Activated CD4-positive, CD25-positive, alpha-beta regulatory T cell treated with anti-CD3 and anti-CD28 coated beads, Interleukin-2, amount 50 U/mL, for 72 hours (primary cell): Measurements from ENCODE around the gene PARVB.
A peak's percentile ranks its signal among the peaks of the same experiment; 100 is the strongest.

ENCODE experiments used
- DNase-seq: peaks from one replicate; pipeline ENCODE4 v3.0.0; 2021

PARVB gene

GRCh38 chr22:44111562-44112155 is 87.6 kb downstream of the PARVB start:
- DNase-seq, result no peak

DNA sequence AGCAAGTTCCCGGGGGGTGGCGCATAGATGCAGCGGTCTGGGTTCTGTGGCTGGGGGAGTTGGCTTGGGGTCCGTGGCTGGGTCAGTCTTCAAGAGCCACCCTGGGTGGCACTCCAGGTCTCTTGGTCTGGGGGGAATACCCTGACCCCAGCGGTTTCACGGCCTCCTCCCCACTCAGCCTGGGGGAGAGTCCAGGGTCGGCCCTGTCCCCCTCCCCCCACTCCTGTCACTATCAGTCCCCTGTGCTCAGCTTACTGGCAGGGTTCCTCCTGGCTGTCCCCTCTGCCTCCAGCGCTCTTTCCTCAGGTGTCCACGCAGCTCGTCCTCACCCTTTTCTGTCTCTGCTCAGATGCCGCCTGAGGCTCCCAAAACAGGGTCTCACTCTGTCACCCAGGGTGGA is 88.1 kb downstream of the PARVB start:
- no peak for DNase-seq

- DNase-seq, result no peak
Observed at GRCh38 chr22:44116331-44116730, 92.2 kb downstream of the PARVB start.

DNA sequence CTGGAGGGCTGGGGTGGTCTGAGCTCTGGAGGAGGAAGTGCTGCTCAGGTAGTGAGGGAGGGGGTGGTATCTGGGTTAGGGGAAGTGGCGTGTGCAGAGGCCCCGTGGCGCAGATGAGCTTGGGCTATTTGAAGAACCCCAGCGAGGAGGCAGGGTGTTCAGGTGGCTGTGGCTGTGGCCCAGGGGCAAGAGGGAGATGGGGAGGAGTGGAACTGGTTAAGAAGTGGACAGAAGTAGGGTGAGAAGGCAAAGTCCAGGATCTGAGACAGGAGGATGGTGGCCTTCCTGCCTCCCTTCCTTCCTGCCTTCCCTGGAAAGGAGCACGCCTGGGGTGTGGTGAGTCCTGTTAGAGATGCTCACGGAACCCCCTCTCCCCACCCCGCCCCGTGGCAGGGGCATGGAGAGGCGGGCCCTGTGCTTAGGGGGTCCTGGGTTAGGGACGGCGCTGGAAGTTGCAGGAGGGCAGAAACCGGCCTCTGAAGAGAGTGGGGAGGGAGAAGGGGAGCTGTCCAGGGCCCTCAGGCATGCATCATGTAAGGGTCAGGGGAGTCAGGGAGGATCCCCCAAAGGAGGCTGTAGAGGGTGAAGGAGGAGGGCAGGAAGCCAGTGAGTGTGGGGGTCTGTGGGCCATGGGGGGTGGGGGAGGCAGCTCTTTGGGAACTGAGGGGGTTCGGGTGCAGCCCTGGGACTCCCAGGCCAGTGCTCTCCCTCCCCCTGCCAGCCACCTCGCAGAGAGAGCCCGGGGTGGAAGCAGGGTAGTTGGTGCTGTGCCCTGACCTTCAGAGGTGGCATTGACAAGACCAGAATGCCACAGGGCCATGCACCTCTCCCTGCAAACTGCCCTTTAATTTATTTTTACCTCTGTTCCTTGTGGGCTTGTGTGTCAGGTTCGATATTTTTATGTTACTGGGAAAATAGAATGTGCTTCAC is 92.9 kb downstream of the PARVB start:
- DNase-seq, result no peak

- no peak for DNase-seq
Observed at GRCh38 chr22:44117746-44118145, 93.6 kb downstream of the PARVB start.

DNA sequence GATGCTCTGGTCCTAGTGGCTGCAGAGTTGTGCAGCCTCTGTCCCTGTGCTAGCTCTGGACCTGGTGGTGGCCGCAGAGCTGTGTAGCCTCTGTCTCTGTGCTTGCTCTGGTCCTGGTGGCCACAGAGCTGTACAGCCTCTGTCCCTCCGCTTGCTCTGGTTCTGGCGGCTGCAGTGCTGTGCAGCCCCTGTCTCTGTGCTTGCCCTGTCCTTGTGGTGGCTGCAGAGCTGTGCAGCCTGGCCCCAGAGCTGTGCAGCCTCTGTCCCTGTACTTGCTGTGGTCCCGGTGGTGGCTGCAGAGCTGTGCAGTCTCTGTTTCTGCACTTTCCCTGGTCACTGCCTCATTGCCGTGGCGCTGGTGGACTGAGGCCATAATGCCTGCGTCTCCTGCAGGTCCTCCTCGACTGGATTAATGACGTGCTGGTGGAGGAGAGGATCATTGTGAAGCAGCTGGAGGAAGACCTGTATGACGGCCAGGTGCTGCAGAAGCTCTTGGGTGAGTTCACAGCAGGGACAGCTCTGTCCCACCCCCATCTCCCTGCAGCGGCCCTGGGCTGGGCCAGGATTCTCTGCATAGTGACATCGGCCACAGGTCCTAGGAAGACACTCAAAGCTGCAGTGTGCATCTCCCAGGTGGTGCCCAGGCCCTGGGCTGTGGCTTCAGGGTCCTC is 94.7 kb downstream of the PARVB start:
- DNase-seq, result no peak

DNA sequence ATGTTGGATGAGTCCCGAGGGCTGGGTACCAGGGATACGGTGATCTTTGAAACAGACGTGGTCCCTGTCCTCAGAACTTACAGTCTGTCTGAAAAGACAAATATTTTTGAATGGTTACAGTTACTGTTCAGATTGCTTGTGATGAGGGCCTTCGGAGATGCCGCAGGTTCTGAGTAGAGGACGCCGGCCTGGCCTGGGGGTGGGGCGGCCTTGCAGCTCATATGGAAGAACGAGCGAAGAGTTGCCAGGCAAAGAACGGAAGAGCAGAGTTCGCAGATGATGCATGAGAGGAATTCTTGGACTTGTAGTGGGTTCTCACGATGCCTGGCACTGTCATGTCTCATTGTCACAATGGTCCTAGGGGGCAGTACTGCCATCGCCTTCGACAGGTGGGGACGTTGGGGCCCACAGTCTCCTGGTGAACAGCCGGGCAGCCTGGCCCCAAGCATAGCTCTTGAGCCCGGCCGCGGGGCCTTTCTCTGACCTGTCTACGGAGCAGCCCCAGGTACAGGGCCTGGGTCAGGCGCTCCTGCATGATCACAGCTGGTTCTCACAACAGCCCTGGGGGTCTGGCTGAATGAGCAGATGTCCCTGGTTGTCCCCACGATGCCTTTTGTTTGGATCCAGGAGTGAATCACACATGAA is 95.7 kb downstream of the PARVB start:
- DNase-seq, result no peak

DNA sequence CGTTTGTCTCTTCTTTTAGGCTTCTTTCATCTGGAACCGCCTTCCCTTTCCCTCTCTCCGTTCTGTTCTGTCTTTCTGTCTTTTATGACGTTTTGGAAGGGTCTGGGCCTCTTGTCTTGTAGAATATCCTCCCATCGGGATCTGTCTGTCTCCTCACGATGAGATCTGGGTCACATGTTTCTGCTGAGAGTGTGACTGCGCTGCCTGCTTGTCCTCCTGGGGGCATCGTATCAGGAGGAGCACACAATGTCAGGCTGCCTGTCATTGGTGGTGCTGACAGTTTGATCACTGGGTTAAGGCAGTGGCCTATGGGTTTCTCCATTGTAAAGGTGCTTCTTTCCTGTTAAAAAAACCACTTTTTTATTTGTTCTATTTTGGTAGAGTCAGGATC is 96.2 kb downstream of the PARVB start:
- DNase-seq, result no peak

GRCh38 chr22:44125421-44125820 is 101.3 kb downstream of the PARVB start:
- no peak for DNase-seq

- no peak for DNase-seq
Observed at GRCh38 chr22:44126807-44127206, 102.7 kb downstream of the PARVB start.

- no peak for DNase-seq
Observed at GRCh38 chr22:44127356-44127755, 103.3 kb downstream of the PARVB start.

DNA sequence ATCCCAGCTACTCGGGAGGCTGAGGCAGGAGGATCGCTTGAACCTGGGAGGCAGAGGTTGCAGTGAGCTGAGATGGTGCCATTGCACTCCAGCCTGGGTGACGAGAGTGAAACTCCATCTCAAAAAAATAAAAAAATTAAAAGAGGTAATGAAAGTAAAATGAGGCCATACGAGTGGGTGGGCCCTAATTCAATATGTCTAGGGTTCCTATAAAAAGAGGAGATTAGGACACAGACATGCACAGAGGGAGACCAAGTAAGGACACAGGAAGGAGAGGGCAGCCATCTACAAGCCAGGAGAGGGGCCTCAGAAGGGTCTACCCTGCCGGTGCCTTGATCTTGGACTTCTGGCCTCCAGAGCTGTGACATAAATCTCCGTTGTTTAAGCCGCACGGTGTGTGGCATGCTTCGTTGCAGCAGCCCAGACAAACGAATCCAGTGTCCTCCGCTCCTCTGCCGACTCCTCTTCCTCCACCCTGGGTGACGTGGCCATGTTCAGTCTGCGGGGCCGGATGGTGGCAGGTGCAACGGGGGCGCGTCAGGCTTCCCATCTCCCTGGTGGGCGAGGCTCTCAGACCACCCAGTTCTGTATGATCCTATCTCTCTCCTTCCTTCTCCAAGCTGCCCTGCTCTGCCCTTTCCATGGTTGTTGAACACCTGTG is 105.0 kb downstream of the PARVB start:
- DNase-seq, result no peak

DNA sequence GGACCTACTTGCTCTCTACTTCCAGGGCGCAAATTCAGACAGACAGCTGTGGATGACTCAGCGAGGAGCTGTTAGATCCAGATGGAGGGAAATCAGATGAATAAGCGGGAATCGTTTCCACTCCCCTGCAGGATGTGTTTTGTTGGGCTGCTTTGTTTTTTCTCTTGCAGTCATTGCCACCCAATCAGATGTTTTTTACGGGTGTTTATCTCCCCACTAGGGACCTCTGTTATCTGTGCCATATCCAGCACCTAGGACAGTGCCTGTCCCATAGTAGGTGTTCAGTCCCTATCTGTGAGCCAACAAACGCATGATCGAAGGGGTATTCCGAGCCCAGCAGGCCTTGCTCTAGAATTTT is 105.5 kb downstream of the PARVB start:
- DNase-seq, result no peak

DNA sequence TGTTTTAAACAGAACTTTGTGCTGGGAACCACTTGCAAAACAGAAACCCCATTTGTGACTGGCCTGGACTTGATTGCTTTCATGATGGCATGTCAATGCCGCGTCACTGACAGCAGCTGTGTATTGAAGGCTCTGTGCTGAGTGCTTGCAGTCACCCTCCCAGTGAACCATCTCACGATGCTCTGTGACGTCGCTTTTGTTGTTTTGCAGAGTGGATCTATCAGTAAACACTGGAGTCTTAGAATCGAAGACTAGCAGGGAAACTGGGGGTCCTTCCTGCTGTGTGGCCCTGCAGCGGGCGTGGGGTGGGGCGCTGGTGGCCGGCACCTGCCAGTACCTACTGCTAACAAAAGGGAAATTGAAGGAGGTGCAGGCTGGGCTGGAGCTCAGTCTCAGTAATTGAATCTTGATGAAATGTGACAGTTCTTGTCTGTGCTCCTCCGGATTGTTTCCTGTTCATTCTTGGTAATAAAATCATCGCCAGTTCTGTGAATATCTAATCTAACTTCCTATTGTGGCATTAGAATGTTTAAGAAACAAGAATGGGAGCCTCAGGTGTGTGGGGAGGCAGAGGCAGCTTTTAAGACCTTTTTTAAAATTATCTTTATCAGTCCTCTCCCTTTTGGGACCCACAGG is 106.1 kb downstream of the PARVB start:
- no peak for DNase-seq

- DNase-seq, result no peak
Observed at GRCh38 chr22:44131412-44131811, 107.3 kb downstream of the PARVB start.

- DNase-seq, result no peak
Observed at GRCh38 chr22:44131989-44132685, 108.0 kb downstream of the PARVB start.

DNA sequence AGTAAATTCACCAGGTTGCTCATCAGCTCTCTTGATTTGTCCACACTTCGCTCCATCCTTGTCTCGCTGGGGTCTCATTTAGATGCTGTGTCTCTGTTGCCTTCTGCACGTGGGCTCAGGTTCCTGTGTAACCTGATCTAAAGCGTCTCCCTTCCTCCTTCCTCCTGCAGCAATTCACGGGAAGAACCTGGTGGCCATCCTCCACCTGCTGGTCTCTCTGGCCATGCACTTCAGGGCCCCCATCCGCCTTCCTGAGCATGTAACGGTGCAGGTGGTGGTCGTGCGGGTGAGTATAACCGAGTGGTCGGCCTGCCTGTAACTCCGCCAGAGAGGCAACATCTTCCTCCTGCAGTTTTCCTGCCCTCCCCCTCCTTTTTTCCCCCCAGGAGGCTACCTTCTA is 108.6 kb downstream of the PARVB start:
- no peak for DNase-seq

- DNase-seq, result no peak
Observed at GRCh38 chr22:44133161-44133560, 109.1 kb downstream of the PARVB start.

- DNase-seq, result peak; percentile 18
Observed at GRCh38 chr22:44133901-44134571, 109.9 kb downstream of the PARVB start.

GRCh38 chr22:44136112-44136511 is 112.0 kb downstream of the PARVB start:
- peak; percentile 1 for DNase-seq

DNA sequence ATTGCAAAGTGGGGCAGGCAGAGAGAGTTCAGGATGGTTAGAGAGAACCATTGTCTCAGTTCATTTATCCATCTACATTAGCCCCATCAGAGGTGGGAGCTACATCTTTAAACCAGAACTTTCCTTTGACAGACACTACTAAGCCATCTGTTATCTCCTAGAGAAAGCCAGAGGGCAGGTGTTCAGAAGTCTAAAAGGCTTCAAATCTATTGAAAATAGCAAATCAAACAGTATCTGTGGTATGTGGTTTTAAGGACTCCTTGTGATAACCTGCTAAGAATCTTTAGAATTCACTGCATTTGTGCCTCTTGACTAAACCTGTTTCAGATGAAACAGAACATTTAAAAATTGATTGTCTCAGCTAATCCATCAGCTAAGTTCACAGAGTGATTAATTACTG is 112.7 kb downstream of the PARVB start:
- no peak for DNase-seq
